Panc1 (cell line): Measurements from ENCODE around the gene GMPPB. TPM values are rescaled to one million over a fixed set of nuclear protein-coding genes. Genes with fewer than 3 reads are reported as not detected.

Experiments
- ATAC-seq: fragments of 200-7000 bp; cut with Tn5 transposase; 2 replicates; pipeline ENCODE4 v1.9.1; 2020; ENCODE audit warnings: mild to moderate bottlenecking, moderate library complexity
- BruUV-seq: library from RNA; stranded (reverse); fragments of 400-500 nt; replicated peaks from 2 replicates; lab custom pipeline; 2021; lab: Mats Ljungman, UMichigan
- CTCF ChIA-PET: fragments of 300-600 bp; sonication (Branson Sonifier 250); formaldehyde crosslinking; loops from one replicate; lab custom pipeline; 2022; ENCODE audit warnings: antibody characterized with exemption; lab: Charles Lee
- POLR2A ChIA-PET: fragments of 300-600 bp; sonication (Branson Sonifier 250); formaldehyde crosslinking; loops from one replicate; lab custom pipeline; 2022; ENCODE audit warnings: antibody characterized with exemption; lab: Charles Lee
- DNase-seq: peaks from one replicate; pipeline ENCODE4 v3.0.0-alpha.2; 2010; ENCODE audit warnings: low read depth, low spot score
- H3K27ac ChIP-seq: 2 replicates; pipeline ENCODE4 v1.5.1; 2011; ENCODE audit warnings: mild to moderate bottlenecking, low read length, inconsistent platforms
- H3K27me3 ChIP-seq: fragments of 200-500 bp; sonication (Bioruptor generic); 2 replicates; pipeline ENCODE4 v1.6.0; 2014; ENCODE audit warnings: low read length, inconsistent platforms; ENCODE audit not compliant: control insufficient read depth, insufficient read depth
- H3K36me3 ChIP-seq: fragments of 200-500 bp; sonication (Bioruptor generic); 2 replicates; pipeline ENCODE4 v1.5.1; 2014; ENCODE audit warnings: inconsistent platforms, mild to moderate bottlenecking, low read length, moderate library complexity; ENCODE audit not compliant: control insufficient read depth, insufficient read depth
- H3K4me1 ChIP-seq: 2 replicates; pipeline ENCODE4 v1.5.1; 2011; ENCODE audit warnings: inconsistent platforms, mild to moderate bottlenecking, low read length, moderate library complexity; ENCODE audit not compliant: control insufficient read depth, insufficient read depth
- H3K4me3 ChIP-seq, 2 experiments: 2 replicates each; pipeline ENCODE4 v1.5.1; 2011 to 2012; ENCODE audit warnings: low read depth in 2 of 2, low read length in 2 of 2, mild to moderate bottlenecking in 2 of 2, inconsistent platforms in 1 of 2, moderate library complexity in 1 of 2
- H3K9me3 ChIP-seq: fragments of 200-500 bp; sonication (Bioruptor generic); 2 replicates; pipeline ENCODE4 v1.5.1; 2014; ENCODE audit warnings: low read depth, mild to moderate bottlenecking, inconsistent platforms, low read length, moderate library complexity; ENCODE audit not compliant: control insufficient read depth, insufficient read depth
- POLR2AphosphoS5 ChIP-seq: IDR thresholded peaks from 2 replicates; pipeline ENCODE4 v1.6.1; 2012; ENCODE audit warnings: mild to moderate bottlenecking, low read depth, low read length, moderate library complexity
- SIN3A ChIP-seq: IDR thresholded peaks from 2 replicates; pipeline ENCODE4 v1.6.1; 2012; ENCODE audit warnings: low read depth, mild to moderate bottlenecking, low read length, moderate library complexity, borderline replicate concordance; ENCODE audit not compliant: insufficient read depth
- TCF7L2 ChIP-seq: IDR thresholded peaks from 2 replicates; pipeline ENCODE4 v1.6.1; 2011; ENCODE audit warnings: mild to moderate bottlenecking, low read depth, low read length, inconsistent platforms
- in situ Hi-C: cut with HindIII; loops from 2 replicates; pipeline ENCODE4 v1.10.0; 2016; ENCODE audit warnings: low sequenced_read_pairs, low pct_unique_long_range_greater_than_20kb
- intact Hi-C: fragments of 100-400 bp; cut with micrococcal nuclease; formaldehyde crosslinking; loops from one replicate; pipeline ENCODE4 v1.10.0; 2022; ENCODE audit not compliant: unreplicated experiment
- total RNA-seq: library from RNA; stranded (reverse); gene quantifications from one replicate; pipeline ENCODE4 v1.2.1, GENCODE V29; 2021; ENCODE audit not compliant: unreplicated experiment
- TF ChIP-seq, protein P1 (sequence below), 2 experiments: IDR thresholded peaks; 2 replicates each; pipeline ENCODE4 v1.6.1; 2011 to 2012; ENCODE audit warnings: low read depth in 2 of 2, control low read depth in 1 of 2, low read length in 1 of 2, mild to moderate bottlenecking in 1 of 2, moderate library complexity in 1 of 2; ENCODE audit not compliant: insufficient read depth in 1 of 2
- TF ChIP-seq, protein P2 (sequence below): fragments of 450-650 bp; IDR thresholded peaks from 2 replicates; pipeline ENCODE4 v1.5.1; 2017; ENCODE audit warnings: mild to moderate bottlenecking

GMPPB gene
- total RNA-seq, 1 experiment from 2014 or later = 28.4 TPM

DNA sequence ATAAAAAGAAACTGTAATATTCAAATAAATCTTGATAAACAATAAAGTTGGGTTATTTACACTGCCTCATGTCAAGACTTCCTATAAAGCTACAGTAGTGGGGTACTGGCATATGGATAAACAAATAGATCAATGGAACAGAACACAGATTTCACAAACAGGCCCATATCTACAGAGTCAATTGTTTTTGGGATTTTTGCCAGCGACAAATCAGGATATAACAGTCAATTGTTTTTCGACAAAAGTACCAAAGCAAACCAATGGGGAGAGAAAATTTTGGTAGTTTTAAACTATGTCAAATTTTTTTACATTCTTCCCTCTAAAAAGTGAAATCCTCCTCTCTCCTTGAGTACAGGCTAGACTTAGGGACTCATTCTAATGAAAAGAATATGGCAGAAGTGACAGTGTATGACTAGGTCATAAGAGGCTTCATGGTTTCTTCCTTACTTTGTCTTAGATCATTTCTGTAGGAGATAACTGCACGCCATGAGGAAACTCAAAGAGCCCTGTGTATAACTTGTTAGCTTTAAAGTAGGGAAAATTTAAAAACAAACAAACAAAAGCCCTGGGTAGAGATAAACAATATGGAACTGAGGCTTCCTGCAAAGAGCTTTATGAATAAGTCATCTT lies 45.6 kb upstream of the GMPPB start:
- ATAC-seq = peak; percentile 48; the same call in 1 of the 2 replicates
- H3K27ac ChIP-seq = no peak overlapping the region
- POLR2A ChIA-PET = no interaction called here
- intact Hi-C loops (no loop called here), in situ Hi-C loops (no loop called here)
- BruUV-seq = TSS peak; percentile 36
- H3K4me3 ChIP-seq = no peak overlapping the region
- H3K27me3 ChIP-seq = no peaks in the 10 kb centered on the region
- H3K36me3 ChIP-seq = no peaks in the 10 kb centered on the region
- no peak for DNase-seq
- no peaks in the 10 kb centered on the region for H3K9me3 ChIP-seq
- H3K4me1 ChIP-seq = no peaks in the 10 kb centered on the region; the same call in 1 of the 2 replicates
- TF ChIP-seq TCF7L2 = no peak
- no peak for TF ChIP-seq SIN3A
- TF ChIP-seq, protein P1, sequence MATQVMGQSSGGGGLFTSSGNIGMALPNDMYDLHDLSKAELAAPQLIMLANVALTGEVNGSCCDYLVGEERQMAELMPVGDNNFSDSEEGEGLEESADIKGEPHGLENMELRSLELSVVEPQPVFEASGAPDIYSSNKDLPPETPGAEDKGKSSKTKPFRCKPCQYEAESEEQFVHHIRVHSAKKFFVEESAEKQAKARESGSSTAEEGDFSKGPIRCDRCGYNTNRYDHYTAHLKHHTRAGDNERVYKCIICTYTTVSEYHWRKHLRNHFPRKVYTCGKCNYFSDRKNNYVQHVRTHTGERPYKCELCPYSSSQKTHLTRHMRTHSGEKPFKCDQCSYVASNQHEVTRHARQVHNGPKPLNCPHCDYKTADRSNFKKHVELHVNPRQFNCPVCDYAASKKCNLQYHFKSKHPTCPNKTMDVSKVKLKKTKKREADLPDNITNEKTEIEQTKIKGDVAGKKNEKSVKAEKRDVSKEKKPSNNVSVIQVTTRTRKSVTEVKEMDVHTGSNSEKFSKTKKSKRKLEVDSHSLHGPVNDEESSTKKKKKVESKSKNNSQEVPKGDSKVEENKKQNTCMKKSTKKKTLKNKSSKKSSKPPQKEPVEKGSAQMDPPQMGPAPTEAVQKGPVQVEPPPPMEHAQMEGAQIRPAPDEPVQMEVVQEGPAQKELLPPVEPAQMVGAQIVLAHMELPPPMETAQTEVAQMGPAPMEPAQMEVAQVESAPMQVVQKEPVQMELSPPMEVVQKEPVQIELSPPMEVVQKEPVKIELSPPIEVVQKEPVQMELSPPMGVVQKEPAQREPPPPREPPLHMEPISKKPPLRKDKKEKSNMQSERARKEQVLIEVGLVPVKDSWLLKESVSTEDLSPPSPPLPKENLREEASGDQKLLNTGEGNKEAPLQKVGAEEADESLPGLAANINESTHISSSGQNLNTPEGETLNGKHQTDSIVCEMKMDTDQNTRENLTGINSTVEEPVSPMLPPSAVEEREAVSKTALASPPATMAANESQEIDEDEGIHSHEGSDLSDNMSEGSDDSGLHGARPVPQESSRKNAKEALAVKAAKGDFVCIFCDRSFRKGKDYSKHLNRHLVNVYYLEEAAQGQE (IDR thresholded peaks at IDR 0.05; ENCODE audit: insufficient read depth in 1 of 2, low read depth in 2 of 2, low read length in 1 of 2) = no peak
- CTCF ChIA-PET = interaction anchor here (0.6 kb wide), 1 partner anchor 98 kb away, joined by 4 read pairs; no protein-coding TSS in a partner anchor

DNA sequence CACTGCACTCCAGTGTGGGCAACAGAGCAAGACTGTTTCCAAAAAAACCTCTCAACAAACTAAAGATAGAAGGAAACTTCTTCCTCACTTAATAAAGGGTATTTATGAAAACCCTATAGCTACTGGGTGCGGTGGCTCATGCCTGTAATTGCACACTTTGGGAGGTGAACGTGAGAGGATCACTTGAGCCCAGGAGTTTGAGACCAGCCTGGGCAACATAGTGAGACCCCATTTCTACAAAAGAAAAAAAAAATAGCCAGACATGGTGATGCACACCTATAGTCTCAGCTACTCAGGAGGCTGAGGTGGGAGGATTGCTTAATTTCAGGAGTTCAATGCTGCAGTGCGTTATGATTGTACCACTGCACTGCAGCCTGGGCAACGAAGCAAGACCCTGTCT lies 40.2 kb upstream of the GMPPB start:
- Histone ChIP-seq H3K27me3 (no peaks in the 10 kb centered on the region), H3K9me3 (no peaks in the 10 kb centered on the region), H3K4me1 (no peaks in the 10 kb centered on the region), H3K36me3 (no peaks in the 10 kb centered on the region), H3K27ac (no peak overlapping the region), H3K4me3 (no peak overlapping the region)
- in situ Hi-C loops (no loop called here), intact Hi-C loops (no loop called here)
- DNase-seq (no peak), ATAC-seq (no peak)
- CTCF ChIA-PET = no interaction called here
- no TSS peak for BruUV-seq
- TF ChIP-seq TCF7L2 (no peak), POLR2AphosphoS5 (no peak), SIN3A (no peak)
- TF ChIP-seq, protein P1 (IDR thresholded peaks at IDR 0.05; ENCODE audit: insufficient read depth in 1 of 2, low read depth in 2 of 2, low read length in 1 of 2) = no peak
- TF ChIP-seq, protein P2, sequence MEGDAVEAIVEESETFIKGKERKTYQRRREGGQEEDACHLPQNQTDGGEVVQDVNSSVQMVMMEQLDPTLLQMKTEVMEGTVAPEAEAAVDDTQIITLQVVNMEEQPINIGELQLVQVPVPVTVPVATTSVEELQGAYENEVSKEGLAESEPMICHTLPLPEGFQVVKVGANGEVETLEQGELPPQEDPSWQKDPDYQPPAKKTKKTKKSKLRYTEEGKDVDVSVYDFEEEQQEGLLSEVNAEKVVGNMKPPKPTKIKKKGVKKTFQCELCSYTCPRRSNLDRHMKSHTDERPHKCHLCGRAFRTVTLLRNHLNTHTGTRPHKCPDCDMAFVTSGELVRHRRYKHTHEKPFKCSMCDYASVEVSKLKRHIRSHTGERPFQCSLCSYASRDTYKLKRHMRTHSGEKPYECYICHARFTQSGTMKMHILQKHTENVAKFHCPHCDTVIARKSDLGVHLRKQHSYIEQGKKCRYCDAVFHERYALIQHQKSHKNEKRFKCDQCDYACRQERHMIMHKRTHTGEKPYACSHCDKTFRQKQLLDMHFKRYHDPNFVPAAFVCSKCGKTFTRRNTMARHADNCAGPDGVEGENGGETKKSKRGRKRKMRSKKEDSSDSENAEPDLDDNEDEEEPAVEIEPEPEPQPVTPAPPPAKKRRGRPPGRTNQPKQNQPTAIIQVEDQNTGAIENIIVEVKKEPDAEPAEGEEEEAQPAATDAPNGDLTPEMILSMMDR = no peak
- POLR2A ChIA-PET = no interaction called here
